NCI-H2107 (cell line): ENCODE data around the gene TRIM58.

Experiments
- DNase-seq: peaks from one replicate; lab custom pipeline; 2025; lab: John Stamatoyannopoulos, UW

The TRIM58 gene

DNA sequence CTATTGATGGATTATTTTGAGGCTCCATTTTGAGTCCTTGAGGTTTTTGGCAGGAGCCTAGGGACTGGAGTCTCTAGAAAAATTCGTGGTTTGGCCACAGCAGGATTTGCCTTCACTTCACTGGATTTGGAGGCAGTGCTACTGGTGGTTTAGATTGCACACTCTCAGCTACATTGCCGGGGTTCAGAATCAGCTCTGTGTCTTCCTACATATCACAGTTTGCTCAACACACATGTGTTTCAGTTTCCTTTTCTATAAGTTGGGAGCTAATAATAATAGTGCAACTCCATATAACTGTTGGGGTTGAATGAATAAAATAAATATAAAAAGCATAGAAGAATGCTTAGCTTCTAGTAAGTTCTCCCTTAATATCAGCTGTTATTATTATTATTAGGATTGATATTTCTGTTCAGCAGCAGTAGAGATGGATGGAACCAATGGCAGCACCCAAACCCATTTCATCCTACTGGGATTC lies 38.2 kb downstream of the TRIM58 start, which contains the start of gene OR2W3:
Gene OR2W3, plus strand, starts transcription at position 425 of the 475 bp plus-strand sequence. Its CDS starts 0 bp downstream, at position 425.
- DNase-seq: no peak

GRCh38 chr1:247895976-247896375 lies 39.0 kb downstream of the TRIM58 start:
- no peak for DNase-seq

DNA sequence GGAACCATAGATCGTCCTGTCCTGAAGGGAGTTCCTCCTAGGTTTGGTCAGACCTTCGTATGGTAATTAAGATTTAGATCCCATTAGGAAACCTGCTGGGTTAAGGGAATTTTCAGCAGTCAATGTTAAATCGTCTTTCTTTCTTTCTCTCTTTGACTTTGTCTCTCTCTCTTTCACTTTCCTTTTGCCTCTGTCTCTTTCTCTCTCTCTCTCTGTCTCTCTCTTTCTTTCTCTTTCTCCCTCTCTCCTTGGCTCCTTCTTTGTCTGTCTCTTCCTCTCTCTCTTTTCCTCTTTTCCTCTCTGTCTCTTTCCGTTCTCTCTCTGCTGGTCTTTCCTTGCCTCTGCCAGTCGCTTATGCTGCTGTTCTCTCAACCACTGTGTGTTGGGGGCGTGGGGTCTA lies 47.1 kb downstream of the TRIM58 start:
- no peak for DNase-seq

DNA sequence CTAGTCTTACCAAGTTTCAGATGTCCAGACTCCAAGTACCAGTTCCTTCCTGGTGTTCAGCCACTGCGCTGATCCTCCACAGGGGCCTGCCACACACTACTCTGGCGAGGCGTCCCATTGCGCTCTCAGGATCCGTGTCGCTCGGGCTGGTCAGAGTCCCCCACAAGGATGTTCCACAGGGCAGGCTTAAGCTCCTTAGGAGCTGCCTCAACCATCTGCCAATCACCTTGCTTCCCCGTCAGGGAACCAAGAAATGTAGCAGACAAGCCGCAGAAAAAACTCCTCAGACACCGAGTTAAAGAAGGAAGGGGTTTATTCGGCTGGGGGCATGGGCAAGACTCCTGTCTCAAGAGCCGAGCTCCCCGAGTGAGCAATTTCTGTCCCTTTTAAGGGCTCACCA lies 48.2 kb downstream of the TRIM58 start:
- no peak for DNase-seq

DNA sequence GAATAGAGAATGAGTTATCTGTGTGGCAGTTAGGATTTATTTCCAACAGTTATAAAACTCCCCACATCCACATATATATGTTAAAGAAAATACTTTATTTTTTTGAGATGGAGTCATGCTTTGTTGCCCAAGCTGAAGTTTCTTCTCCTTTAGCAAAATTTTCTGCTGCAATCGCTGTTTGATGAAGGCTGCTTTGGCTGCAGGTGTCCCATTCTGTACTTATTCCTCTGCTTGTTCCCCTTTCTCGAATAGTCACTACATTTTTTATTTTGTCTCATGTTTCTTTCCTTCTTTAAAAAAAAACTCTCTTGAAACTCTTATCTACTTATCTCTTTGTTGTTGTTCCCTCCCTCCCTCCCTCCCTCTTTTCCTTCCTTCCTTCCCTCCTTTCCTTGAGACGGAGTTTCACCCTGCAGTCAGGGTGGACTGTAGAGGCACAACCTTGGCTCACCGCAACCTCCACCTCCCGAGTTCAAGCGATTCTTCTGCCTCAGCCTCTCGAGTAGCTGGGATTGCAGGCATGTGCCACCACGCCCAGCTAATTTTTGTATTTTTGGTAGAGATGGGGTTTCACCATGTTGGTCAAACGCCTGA lies 49.0 kb downstream of the TRIM58 start:
- no peak for DNase-seq

GRCh38 chr1:247906504-247907047 lies 49.6 kb downstream of the TRIM58 start:
- DNase-seq: no peak

- DNase-seq: no peak
Measured at GRCh38 chr1:247908766-247909165, 51.8 kb downstream of the TRIM58 start.

DNA sequence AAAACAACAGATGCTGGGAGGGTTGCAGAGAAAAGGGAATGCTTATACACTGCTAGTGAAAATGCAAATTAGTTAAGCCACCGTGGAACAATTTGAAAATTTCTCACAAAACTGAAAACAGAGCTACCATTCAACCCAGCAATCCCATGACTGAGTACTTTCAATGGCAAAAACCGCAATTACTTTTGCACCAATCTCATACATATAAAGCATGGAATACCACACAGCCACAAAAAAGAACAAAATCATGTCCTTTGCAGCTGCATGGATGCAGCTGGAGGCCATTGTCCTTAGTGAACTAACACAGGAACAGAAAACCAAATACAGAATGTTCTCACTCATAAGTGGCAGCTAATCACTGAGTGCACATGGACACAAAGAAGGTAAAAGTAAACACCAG lies 56.8 kb downstream of the TRIM58 start:
- no peak for DNase-seq

DNA sequence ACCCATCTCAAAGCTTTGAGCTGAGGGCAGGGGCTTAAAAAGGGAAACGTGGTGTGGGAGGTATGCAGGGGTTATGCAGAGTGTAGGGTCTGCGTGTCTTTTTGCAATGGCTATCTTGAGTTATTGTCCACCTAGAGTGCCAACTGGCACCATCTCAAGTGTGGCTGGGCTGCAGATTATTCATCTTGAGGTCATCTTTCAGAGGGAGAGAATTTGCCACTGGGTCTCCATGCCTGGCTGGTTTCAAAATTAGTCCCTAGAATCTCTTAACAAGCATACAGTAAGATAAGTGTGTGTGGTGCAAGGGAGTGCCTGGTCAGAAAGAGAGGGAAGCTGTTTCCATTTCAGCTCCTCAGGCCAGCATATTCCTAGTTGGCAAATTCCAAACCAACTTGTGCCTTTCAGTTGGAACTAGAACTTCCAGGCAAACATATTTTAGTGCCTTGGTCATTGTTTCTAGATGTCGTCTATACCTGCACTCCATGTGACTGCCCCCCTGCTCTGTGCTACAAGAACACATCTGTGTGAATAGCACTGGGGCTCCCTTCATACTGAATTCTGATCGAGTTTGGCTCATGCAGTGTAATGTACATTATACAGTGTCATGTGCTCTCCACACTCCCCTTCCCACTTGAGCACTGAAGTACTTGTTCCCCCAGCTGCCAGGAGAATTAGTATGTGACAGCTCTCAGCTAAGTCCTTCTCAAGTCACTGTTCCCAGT lies 58.1 kb downstream of the TRIM58 start:
- no peak for DNase-seq

DNA sequence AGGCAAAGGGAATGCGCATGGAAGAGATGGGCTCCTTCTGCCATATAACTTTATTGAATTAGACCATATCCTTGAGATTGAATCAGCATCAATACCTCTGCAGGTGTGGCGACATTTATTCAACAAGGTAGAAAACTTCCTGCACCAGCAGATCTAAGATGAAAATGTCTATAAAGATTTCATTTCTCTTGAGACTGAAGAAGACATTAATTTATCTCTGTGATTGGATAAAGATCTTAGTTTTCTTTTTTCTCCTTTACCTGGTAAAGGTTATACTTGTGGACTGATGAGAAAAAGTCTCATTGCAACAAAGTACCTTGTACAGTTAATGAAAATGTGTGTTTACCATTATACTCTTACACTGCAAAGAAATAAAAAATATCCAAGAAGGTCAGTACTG lies 63.0 kb downstream of the TRIM58 start, which contains the start of gene OR2T8:
Gene OR2T8, plus strand, starts transcription at position 301 of the 400 bp plus-strand sequence. CDS start 766 bp downstream, outside the sequence.
- no peak for DNase-seq

GRCh38 chr1:247923941-247924340 lies 67.0 kb downstream of the TRIM58 start:
- DNase-seq: no peak

DNA sequence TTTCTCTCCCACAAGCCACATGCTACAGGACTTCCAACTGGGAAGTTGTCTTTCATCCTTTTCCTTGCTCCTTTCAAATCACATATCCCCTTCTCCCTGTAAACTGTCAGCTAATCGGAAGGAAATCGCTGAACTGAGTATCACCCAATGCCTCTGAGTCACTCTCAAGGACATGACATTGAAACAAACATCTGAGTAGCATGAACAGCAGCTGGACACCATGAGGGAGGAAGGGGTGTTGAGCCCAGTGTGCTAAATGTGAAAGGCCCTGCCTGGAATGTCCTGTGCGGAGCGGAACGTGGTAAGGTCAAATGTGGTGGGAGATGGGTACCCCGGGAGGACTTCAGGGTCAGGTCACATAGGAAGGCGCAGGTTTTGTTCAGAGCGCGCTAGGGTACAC lies 67.9 kb downstream of the TRIM58 start, which contains the start of gene OR2AJ1:
Gene OR2AJ1, plus strand, starts transcription at position 22 of the 400 bp plus-strand sequence. CDS start 8,880 bp downstream, outside the sequence.
- no peak for DNase-seq
